GM11168 (cell line): ENCODE measurements around the gene GLTP.
"Not testable (repeated sequence)": the region's sequence is repeated elsewhere in the genome, so short reads cannot be mapped to it uniquely, and the experiment has no call there.

Experiments used
- in situ Hi-C: fragments of 300-500 bp; cut with MboI; formaldehyde crosslinking; loops from one replicate; pipeline ENCODE4 v1.12.0; 2022; ENCODE audit warnings: low sequenced_read_pairs; ENCODE audit not compliant: unreplicated experiment

GLTP gene

GRCh38 chr12:109880043-109880931 lies at the start of gene GLTP:
TSS of gene GLTP (minus strand) at chr12:109880541. CDS start at chr12:109880374, 167 bp downstream.
- in situ Hi-C loops = no loop called here

- in situ Hi-C loops = not testable (repeated sequence)
These were observed 49.0 kb upstream of the GLTP start for GRCh38 chr12:109929326-109929725.

GRCh38 chr12:109928058-109928656 lies 47.8 kb upstream of the GLTP start:
- in situ Hi-C loops = no loop called here

GRCh38 chr12:109927622-109928021 lies 47.3 kb upstream of the GLTP start:
- in situ Hi-C loops = no loop called here

GRCh38 chr12:109926488-109927210 lies 46.3 kb upstream of the GLTP start:
- in situ Hi-C loops = no loop called here

- in situ Hi-C loops = no loop called here
These were observed 45.7 kb upstream of the GLTP start for GRCh38 chr12:109926016-109926415.

GRCh38 chr12:109925185-109925840 lies 45.0 kb upstream of the GLTP start:
- in situ Hi-C loops = no loop called here

GRCh38 chr12:109923481-109924245 lies 43.3 kb upstream of the GLTP start:
- in situ Hi-C loops = no loop called here

- in situ Hi-C loops = no loop called here
These were observed 42.7 kb upstream of the GLTP start for GRCh38 chr12:109923038-109923437.

GRCh38 chr12:109921982-109922381 lies 41.6 kb upstream of the GLTP start:
- in situ Hi-C loops = no loop called here

GRCh38 chr12:109920261-109920780 lies 40.0 kb upstream of the GLTP start:
- in situ Hi-C loops = no loop called here

GRCh38 chr12:109919456-109919855 lies 39.1 kb upstream of the GLTP start:
- in situ Hi-C loops = no loop called here

- in situ Hi-C loops = no loop called here
These were observed 35.7 kb upstream of the GLTP start for GRCh38 chr12:109916045-109916444.

GRCh38 chr12:109915171-109916040 lies 35.1 kb upstream of the GLTP start:
- in situ Hi-C loops = no loop called here

- in situ Hi-C loops = no loop called here
These were observed 34.1 kb upstream of the GLTP start for GRCh38 chr12:109914461-109914860.

- in situ Hi-C loops = no loop called here
These were observed 32.5 kb upstream of the GLTP start for GRCh38 chr12:109912855-109913321.

GRCh38 chr12:109910969-109911348 lies 30.6 kb upstream of the GLTP start:
- in situ Hi-C loops = no loop called here

- in situ Hi-C loops = no loop called here
These were observed 30.1 kb upstream of the GLTP start for GRCh38 chr12:109910254-109910968.
